NCI-H748 (cell line): ENCODE data around the gene USH2A.

Source experiments
- DNase-seq: peaks from one replicate; lab custom pipeline; 2025; ENCODE audit not compliant: unreplicated experiment; lab: John Stamatoyannopoulos, UW

USH2A gene

DNA sequence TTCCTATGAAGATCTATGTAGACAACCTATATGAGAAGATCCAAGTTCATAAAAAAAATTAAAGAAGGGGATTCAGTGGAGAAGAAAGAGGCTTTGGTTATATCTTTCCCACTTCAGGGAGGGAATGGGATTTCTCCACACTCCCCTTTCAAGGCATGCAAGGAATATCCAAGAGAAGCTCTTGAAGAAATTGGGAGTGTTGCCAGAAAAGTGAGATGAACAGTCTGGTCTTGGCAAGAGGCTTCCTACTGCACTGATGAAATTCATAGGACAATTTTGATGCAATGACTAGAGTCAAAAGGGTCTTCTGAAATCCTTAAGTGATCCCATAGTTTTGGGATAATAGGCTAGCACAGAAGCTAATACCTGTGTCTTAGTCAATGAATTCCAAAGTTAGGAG lies 703.1 kb downstream of the USH2A start:
- no peak for DNase-seq

DNA sequence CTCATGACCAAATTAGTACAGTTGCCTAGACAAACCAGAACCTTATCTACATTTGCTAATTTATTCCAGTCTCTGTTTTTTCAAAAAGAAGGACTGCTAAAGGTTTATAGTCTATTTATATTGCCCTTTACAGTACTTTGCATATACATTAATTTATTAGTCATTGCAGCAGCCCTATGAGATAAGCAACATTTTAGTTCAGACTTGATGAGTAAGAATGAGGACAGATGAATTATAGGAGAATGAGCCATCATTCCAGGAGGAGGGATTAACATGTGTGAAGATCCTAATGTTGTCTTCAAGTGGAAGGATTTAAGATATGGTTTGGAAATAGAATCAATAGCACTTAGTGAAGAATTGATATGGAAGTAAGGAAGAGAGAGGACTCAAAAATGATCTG lies 703.7 kb downstream of the USH2A start:
- DNase-seq = no peak

DNA sequence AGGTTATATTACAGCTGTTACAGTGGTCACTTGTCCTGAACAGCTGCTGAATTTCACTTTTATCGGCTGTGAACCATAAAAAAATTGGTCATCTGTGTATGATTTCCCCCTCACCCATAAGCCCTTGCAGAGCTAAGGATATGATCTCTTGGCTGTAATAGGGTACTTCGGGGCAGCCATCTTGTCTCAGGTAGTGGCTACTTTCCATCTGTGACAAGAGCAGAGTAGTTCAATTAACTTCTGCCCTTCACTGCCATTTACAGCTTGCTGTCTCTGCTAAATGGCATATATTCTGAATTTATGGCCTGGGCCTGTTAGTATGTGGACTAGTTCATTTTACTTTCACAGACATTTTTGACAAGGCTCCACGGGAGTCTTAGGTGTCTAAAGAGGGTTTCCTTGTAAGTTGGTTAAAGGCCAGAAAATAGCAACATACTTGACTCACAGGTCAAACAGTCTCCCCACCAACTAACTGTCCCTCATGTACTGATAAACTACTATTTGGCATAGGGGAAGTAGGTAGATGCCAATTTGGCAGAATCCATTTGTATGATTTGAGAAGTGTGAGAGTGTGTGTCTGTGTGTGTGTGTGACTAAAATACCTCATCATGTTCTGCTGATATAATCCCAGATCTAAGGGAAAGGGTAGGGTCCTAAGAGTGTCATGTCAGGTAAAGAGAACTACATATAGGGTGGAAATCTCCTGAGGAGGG lies 704.5 kb downstream of the USH2A start:
- DNase-seq = peak; percentile 70

DNA sequence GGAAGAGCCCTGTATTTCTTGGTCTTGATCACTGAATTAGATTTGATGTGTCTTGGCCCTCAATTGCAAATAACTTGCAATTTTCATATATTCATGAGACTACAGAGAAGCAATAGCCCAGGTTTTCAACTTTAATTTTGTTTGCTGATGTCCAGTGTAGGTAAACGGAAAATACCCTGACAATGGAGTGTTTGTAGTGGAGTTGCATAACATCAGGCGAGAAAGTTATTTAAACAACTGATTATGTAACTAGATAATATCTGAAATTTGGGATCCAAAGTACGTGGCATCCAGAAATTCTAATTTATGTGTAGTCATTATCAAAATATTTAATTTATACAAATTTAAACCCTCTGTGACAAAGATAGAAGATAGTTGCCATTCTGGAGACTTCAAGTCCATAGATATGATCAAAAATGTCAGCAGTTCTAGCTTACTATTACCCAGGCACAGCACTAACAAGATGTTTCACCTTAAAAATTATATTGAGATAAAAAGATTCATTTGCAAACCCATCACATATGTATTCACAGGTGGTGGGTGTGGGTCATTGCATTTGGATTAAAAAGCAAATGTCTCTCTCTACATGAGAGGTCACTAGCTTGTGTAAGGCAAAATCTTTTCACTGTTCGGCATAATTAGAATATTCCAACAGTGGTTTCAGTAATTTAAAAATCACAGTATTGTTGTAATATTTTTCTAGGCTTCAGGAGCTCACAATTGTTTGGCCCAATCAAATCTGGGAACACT lies 705.4 kb downstream of the USH2A start:
- no peak for DNase-seq

DNA sequence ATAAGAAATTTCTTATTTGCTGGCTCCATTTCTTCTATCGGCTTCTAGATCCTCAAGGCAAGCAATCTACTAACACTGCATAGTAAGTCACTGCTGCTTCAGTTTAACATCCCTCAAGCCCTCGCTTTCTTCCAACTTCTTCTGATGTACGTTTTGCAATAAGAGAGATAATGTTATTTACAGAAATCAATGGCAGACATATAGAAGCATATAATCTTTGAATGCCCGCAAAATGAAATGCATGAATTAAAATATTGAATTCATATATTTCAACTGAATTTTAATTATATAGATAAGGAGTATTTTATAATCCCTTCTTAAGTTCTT lies 712.4 kb downstream of the USH2A start:
- DNase-seq = no peak

DNA sequence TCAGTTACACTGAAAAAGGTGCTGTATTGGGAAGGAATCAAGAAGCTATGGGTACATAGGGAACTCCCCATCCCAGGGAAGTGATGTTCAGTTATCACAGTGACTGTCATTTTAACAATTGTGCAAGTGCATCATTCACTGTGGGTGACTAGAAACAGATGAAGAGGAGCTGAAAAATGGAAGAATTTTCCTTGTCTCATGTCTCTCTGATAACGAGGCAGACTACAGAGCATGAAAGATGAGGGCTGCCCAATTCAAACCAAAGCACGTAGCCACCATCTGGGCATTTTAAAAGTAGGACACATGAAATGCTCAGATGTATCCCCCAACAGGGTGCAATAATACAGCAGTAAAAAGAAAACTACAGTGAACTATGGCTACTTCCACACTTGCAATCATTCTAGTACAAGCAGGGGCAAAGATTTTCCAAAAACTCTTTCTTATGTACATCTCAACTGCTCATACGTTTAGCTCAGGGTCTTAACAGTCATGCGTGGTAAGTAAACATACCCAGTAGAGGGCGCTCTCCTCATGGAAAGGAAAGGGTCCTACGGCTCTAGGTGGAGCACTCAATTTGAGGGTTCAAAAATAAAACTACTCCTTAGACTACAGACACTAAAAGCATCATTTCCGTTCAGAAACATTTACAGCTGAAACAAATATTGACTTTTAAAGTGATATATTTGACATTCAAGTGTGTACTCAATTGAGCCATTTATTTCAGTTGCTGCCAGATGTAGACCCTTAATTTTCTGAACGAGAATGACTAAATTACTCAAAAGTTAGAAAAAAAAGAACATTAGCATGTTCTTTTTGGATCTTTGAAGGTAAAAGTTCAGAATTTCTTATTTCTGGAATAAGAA lies 713.0 kb downstream of the USH2A start:
- peak; percentile 78 for DNase-seq

DNA sequence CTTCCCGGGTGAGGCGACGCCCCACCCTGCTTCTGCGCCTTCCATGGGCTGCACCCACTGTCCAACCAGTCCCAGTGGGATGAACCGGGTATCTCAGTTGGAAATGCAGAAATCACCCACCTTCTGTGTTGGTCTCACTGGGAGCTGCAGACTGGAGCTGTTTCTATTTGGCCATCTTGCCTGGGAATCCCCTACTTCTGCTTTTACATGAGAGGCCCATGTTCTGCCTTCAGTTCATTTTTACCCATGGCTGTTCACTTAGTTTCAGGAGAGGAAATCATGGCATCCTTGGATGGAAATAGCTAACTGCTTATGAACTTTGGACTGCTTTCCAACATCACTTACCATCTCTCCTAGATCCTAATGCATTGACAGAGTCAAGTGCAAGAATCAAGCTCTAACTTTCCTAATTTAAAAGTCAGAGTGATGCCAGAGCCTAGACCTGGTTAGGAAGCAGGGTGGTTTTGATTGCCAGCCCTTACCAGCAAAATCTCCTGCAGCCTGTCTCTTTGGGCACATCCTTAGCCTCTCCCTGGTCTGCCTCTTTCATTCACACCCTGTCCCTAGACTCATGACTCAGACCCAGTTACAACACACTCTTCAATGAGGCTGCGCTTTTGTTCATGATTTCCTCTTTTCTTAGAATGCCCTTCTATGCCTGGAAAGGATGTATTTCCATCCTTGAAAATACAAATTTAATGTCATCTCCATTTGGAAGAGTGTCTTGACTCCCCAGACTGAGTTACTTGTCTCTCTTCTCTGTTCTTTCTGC lies 719.0 kb downstream of the USH2A start:
- no peak for DNase-seq

DNA sequence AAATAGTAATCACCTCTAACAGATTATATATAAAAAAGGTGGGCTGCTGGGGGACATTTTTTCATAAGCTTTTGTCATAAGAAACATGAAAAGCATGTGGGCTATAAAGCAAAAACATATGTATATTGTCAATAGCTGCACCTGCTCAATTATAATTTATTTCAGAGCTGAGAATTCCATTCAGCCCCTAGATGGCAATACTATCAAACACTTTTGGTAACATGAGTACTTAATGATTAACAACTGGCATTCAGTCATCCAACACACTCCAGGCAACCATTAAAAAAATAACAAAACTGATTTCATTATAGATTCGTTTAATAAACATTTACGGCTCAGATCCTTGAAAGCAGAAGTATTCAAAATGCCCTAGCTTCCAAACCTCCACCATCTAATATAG lies 741.0 kb downstream of the USH2A start:
- peak; percentile 55 for DNase-seq

DNA sequence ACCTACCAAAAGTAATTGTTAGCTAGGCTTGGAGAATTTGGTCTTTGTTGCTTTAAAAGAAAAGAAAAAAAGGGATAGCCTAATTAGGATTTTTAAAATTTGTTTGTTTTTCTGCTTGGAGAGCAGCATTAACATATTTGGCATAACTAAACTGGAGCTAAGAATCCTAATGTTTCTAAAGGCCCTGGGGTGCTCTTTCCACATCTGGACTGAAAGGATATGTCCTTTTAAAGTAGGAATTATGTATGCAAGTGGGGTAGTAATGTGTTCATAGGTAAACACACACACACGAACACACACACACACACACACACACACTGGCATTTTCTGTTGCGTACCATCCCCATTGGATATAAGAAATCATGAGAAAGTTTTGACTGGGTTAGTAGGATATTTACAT lies 742.2 kb downstream of the USH2A start:
- DNase-seq = no peak

DNA sequence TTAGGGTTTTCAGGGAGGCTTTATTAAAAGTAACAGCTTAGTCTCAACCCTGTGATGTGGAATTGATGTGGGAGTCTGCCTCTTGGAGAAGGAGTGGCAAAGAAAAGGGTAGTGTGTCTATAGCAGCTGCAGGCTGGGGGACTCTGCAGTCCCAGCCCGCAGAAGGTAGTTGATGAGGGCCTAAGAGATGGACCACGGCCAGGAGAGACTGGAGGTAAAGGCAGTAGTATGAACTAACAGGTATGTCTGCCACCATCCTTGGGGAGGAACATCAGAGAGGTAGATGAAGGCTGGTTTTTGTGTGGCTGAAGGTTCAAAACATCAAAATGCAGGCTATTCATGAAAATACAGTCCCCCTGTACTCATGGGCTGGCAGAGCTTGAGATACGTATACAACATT lies 744.0 kb downstream of the USH2A start:
- DNase-seq = no peak

DNA sequence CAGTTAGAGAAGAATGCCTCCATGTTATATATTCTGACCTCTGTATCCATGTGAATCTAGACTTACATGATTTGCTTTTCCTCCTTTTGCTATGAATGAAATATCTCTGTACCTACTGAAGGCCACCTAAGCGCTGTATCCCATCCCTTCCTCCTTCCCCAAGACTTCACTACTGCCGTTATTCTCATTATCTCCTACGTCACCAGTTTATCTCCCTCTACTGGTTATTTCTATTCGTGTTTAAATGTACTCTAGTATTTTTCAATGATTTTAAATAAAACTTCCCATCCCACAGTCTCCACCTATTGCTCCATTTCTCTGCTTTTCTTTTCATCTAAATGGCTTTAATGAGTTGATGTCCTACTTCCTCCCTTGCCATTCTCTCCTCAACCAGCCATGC lies 746.1 kb downstream of the USH2A start:
- no peak for DNase-seq

DNA sequence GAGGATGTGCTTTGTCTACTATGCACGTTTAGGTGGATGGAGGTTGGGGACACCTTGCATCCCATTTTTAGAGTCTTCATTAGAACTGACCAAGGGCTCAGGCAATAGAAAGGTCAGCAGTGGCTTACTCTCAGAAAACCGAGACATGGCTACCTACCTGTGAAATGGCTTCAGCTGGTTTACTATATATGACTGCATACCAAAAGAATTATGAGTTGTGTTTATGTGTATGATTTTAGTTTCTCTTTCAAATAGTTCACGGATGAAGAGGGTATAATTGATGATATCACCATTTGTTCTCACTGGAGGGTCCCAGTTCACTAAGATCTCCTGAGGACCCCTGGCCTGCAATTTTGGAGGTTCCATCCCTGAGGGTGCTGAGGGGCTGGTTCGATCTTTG lies 749.3 kb downstream of the USH2A start:
- no peak for DNase-seq

DNA sequence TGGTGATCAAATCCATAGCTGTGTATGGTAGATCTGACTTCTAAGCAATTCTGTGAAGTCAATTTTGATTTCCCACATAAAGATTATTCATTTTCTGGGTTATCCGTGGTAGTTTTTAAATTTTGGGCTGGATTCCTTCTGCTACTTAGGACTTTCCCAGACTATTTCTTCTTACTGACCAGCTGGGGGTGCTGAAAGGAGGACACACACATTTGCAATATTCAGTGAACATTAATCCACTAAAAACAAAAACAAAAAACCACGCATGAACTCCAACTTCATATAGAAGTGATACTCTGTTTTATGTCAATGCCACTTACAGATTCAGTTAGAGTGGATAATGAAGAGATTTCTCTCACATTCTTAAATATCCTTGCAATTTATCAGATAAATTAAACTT lies 750.8 kb downstream of the USH2A start:
- DNase-seq = no peak

DNA sequence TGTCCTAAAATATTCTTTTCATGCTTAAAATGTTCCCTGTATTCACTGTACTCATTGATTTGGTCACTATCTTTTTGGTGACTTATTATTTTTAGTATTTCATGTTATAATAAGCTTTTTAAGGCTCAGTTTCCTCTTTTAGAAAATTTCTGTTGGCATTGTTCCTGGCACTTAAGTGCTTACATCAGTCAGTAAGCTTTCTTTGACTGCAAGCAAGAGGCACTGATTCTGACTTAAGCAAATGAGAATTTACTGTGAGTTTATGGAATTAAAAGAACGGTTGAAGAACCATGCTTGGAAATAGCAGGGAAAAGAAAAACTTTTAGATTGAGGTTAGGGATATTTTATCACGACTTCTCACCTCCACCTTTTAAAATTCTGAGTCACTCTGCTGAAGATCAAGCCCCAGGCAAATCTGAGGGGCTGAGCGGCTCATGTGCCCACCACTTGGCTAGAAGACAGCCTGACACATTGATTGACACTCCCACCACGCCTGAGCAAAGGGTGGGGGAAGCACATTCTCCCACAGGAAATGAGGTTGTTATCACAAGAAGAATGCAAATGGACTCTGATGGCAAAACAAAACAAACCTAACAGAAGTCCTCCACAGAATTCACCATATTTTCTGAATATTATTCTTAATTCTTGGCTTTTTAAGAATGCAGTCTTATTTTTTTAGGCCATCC lies 753.3 kb downstream of the USH2A start:
- DNase-seq = no peak

DNA sequence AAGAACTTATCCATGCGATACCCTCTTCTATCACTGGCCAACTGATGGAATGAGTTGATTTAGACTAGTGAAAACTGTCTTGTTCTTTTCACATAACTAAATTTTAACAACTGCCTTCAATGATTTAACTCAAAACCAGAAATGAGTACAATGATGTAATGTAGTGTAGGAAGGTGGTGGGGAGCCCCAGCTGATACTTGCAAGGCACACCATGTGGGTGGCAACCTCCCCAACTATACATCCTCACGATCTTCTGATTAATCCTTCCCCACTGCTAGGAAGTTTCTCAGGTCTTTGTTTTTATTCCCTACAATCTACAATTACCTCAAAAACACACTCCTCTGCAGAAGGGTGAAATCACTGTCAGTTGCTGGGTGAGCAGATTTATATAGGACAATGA lies 755.5 kb downstream of the USH2A start:
- no peak for DNase-seq

DNA sequence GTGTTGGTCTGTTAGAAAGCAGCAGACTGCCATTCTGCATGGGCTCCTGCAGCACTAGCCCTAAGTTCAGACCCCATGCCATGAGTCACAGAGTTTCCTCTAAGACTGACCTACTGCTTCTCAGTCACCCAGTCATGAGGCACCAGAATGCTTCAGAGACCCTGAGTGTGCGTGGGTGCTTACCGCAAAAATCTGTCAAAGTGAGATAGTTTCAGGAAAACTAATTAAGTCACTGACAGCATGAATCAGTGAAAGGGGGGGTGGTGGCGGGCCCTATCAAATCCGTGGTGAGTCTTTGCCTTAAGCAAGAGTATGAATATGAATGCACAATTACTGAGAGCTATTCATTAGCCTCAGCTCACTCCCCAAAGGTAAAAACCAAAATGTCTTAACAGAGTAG lies 758.0 kb downstream of the USH2A start:
- no peak for DNase-seq

DNA sequence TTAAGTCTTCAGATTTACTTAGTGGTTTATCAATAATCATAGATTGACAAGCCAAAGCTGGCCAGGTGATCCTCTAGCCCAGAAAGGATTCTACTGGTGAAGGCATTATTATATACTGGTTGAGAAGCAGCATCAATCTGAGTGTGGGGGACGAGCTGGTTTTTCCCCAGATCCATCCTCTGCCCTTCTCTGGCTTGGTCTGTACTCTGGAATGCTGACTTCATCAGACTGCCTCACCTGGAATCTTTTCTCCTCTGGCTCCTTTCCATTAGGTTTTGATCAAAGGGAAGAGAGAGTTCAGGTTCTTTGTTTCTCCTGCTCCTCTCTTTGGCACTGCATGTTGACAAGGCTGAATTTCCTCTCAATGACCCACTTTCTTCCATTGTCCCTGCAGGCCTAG lies 762.2 kb downstream of the USH2A start:
- DNase-seq = no peak

DNA sequence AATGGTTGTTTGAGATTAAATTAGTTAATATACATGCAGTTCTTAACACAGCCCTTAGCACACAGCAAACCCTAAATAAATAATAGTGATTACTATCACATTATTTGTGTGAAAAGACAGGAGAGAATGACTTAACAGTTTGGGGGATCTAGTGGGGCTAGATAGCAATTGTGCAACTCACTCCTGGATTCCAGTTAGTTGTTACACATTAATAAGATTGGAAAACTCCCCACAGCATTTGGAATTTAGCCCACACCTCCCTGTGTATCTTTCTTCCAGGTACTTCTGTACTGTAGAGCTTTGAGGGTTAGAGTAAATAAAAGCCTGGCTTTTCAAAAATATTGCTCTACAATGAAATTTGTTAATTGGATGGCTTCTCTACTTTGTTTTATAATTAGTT lies 763.0 kb downstream of the USH2A start:
- DNase-seq = no peak

DNA sequence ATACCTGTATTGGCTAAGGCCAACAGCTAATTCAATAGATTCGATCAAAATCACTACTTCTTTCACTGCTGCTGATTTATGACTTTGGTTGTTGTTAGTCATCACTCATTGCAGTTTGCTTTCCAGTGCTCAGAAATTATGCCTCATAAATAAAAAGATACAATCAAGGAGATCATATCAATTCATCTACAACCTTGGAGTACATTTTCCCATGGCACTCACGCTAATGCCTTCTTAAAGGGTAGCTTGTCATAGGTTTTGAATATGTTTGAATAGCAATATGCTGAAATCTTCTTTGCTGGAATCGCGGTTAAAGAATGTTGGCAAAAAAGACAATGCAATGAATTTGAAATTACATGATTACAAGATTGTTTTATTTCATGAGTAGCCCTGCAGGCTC lies 766.2 kb downstream of the USH2A start:
- DNase-seq = no peak

DNA sequence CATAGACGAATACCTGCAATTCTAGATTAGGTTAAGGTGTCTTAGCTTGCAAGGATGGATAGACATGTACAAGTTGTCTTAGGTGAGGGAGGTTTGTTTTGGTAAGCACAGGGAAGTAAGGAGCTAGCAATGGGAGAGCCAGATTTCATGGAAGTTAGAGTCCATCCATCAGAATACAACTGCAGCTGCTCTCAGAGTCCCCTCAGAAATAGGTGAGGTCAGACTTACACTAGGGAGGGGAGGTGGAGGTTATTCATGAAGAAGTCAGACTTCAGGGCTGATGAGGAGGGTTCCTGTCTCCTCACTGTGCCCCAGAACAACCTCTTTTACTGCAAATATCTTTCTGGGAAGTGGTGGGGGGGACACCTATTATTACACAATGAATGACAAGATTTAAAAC lies 770.9 kb downstream of the USH2A start:
- no peak for DNase-seq

DNA sequence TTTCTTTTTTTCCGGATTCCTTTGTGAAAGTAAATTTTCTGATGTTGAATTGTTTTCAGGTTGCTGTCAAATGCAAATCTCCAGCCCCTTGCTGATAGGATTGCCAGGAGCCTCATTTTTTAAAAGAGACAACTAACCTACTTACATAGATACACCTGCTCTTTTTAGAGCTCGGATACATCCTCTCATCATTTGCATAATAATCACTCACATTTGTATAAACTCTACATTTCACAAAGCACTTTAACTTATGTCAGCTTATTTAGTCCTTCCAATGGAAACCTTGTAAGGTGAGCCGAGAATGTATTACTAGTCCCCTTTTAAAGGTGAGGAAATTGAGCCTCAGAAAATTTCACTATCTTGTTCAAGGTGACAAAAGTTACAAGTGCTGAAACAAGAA lies 771.4 kb downstream of the USH2A start:
- no peak for DNase-seq
